Measurements from ENCODE around the gene KIF2C.
"Not testable (repeated sequence)": the region's sequence is repeated elsewhere in the genome, so short reads cannot be mapped to it uniquely, and the experiment has no call there.

The KIF2C gene

DNA sequence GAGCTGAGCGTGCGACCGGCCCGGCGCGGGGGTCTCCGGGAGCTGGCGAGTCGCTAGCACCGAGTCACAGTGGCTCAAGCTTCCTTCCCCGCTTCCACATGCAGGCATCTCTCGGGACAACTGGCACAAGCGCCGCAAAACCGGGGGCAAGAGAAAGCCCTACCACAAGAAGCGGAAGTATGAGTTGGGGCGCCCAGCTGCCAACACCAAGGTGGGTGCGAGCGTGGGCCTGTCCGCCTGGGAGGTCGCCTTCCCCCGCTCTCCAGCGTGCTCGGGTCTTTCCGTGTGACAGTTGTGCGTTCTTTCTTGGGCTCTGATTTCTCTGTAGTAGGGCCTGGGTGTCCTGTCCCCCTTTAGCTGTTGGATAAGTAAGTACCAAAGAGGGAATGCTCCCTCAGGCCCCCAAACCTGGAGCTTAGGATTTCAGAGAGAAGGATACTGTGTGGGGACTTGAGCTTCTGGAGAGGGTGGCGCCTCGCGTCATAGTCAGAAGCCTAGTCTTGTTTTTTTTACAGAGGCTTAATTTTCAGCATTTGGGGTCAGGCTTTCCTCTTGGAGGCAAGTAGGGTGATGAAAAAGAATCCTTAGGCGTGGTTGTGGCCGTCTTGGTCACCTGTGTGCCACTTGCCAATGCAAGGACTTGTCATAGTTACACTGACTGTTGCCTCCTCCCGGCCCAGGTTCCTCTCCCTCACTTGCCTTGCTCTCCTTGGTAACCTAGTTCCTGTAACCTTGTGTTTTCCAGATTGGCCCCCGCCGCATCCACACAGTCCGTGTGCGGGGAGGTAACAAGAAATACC lies 36.5 kb downstream of the KIF2C start:
- no peak for DNase-seq (ENCODE audit: low read depth)

DNA sequence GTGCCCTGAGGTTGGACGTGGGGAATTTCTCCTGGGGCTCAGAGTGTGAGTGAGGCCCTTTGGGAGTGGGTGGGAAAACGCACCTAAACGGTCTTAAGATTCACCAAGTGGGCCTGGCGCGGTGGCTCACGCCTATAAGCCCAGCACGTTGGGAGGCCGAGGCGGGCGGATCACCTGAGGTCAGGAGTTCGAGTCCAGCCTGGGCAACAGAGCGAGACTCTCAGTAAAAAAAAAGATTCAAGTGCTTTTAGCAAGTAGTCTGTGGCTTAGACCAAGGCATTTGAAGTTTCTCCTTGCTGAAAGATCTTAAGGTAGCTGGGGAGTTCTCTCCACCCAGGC lies 37.1 kb downstream of the KIF2C start:
- no peak for DNase-seq (ENCODE audit: low read depth)

DNA sequence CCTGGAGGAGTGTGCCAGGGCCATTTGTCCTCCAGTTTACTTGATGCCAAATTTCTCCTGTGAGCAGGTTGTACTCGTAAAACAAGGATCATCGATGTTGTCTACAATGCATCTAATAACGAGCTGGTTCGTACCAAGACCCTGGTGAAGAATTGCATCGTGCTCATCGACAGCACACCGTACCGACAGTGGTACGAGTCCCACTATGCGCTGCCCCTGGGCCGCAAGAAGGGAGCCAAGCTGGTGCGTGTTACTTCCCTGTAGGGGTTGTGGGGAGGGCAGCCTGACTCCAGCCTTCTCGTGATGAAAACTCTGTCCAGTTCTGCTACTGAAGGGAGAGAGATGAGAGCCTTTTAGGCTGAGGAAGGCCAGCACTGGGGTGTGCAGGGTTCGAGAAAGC lies 37.9 kb downstream of the KIF2C start:
- DNase-seq (ENCODE audit: low read depth): no peak

DNA sequence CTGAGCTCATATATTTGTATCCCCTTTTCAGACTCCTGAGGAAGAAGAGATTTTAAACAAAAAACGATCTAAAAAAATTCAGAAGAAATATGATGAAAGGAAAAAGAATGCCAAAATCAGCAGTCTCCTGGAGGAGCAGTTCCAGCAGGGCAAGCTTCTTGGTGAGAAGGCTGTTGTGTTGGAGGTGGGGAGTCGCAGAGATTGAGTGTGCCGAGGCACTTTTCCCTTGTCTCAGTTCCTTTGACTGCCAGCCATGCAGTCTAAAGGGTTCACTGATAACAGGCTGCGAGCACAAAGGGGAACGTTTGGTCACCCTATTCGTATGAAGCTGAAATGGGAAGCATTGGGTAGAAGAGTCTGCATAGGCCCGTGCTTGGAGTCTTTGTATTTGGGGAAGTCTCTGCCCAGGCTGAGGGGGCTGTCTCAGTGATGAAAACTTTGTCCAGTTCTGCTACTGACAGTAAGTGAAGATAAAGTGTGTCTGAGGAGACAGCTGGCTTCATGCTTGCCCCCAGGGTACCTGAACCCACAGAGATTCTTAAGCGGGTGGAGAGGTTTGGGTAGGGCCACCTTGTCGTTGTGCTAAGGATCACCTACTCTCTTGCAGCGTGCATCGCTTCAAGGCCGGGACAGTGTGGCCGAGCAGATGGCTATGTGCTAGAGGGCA lies 38.5 kb downstream of the KIF2C start:
- DNase-seq (ENCODE audit: low read depth): no peak

DNA sequence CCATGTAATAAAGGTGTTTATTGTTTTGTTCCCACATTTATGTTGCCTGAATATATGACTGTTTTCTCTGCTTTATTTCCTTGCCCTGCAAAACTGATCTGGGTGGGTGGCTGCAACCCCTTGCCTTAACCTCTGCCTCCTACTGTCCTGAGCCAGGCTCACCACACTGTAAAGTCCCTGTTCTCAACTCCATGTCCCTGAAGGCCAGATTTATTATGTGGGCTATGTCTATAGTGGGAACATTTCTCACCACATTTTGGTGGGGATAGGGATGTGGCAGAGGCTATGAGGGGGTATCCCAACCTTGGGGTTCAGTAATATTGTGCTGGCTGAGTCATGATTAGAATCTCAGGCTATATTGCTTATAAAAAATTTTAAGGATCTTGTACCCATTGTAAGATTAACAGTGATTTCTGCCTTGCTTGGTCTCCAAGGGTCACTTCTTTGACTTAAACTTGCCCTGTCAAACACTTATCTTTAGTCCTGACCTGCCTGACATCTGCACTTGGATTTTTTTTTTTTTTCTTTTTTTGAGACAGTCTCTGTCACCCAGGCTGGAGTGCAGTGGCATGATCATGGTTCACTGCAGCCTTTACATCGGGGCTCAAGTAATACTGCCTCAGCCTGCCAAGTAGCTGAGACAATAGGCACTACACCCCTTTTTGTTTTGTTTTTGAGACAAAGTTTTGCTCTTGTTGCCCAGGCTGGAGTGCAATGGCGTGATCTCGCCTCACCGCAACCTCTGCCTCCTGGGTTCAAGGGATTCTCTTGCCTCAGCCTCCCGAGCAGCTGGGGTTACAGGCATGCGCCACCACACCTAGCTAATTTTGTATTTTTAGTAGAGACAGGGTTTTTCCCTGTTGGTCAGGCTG lies 39.3 kb downstream of the KIF2C start:
- DNase-seq (ENCODE audit: low read depth): no peak

DNA sequence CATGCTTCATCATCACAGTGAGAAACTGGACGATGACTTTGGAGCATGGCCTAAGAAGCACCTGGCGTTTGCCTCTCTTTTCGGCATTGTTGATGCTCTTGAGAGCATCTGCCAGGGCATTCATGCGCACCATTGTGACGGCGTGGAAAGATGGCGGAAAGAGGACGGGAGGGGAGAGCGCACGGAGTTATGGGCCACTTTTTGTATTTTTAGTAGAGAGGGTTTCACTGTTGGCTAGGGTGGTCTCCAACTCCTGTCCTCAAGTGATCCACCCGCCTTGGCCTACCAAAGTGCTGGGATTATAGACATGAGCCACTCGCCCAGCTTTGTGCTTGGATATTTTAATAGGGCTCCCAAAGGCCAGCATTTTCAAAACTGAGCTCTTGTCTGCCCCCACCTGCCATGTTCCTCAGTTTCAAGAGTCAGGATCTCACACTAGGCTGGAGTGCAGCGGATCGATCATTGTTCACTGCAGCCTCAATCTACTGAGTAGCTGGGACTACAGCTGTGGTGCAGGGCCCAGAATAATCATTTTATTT lies 41.0 kb downstream of the KIF2C start:
- no peak for DNase-seq (ENCODE audit: low read depth)

DNA sequence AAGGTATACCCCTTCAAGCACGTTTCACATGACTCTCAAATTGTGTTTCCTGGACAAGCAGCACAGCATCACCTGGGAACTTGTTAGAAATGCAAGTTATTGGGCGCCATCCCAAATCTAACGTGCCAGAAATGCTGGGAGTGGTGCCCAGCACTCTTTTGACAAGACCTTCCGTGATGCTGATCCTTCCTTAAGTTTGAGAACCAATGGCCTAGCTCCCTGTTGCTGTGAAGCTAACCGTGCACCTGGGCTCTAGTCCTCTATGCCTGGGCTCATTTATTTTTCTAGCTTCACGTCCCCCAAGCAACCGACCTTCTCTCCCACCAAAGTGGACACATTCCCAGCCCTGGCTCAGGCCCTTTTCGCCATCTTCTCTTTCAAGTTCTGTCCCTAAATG lies 44.1 kb downstream of the KIF2C start:
- no peak for DNase-seq (ENCODE audit: low read depth)

DNA sequence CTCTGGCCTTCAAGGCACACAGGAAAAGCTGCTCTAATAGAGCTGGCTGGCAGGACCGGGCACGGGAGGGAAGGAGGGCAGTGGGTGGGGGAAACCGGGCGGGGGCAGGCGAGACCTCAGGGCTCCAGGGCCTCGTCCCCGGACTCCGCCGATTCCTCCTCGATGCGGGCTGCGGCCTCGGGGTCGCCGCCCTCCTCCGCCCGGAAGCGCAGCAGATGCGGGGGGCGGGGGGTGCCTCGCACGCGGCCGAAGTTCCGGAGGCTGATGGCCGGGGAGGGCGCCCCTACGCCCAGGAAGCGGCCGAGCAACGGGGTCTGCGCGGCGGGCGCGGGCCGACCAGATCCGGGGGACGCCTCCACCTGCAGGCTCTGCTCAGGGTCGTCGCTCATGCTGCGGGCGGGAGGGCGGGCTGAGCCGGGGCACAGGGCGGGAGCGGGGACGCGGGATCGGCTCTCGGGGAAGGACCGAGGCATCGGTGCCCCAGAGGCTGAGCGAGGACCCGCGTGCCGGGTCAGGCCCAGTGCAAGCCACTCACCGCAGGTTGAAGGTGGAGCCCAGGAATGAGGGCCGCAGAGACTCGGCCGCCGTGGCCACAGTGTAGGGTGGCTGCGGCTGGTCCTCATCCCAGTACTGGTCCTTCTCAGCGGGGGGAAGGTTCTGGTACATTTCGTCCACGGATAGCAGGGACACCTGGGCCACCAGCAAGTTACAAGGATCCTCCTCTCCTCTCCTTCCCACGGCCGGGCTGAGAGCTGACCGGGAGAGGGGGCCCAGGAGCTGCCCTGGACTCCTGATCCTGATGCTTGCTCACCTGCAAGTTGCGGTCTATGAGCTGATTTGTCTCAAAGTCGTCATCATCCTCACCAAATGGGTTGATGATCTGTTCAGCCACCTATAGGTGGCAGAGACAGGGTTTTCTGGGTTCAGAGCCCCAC lies 44.7 kb downstream of the KIF2C start:
- no peak for DNase-seq (ENCODE audit: low read depth)

DNA sequence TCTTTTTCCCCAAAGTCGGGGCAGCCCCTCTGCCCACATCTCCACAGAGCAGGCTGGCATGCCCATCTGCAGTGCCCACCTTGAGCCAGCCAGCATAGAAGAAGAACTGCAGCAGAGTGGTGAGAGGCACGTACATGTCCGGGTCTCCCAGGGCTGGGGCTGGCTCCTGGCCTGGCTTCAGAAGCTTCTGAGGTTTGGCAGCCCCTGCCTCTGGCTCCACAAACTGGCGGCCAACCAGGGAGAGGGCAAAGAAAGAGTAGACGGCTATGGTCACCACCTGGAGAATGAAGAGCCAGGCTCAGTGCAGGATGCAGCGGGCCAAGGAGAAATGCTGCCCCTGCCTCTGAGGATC lies 45.4 kb downstream of the KIF2C start:
- no peak for DNase-seq (ENCODE audit: low read depth)

DNA sequence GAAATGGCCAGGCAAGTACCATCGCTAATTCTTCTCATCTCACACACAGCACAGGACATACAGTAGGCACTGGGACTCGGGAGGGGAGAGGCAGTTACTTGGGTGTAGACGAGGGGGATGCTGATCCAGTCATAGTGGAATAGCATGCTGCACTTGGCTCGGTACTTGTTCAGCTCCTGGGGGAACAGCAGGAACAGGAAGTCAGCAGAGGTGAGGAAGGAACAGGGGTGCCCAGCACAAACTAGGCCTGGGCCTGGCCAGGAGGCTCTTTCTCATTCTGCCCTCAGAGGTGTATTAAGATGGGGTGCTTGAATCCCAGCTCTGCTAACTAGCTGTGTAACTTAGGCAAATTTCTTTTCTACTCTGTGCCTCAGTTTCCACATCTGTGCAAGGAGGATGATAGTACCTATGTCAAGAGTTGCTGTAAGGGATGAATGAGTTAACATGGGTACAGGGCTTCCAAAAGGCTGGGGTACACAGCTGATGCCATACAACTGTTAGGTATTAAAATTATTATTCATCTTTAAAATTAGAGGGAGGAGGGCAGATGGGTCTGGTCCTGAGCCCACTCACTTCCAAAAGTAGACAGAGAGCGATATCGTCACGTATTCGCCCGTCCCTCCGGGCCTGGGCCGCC lies 46.0 kb downstream of the KIF2C start:
- no peak for DNase-seq (ENCODE audit: low read depth)

DNA sequence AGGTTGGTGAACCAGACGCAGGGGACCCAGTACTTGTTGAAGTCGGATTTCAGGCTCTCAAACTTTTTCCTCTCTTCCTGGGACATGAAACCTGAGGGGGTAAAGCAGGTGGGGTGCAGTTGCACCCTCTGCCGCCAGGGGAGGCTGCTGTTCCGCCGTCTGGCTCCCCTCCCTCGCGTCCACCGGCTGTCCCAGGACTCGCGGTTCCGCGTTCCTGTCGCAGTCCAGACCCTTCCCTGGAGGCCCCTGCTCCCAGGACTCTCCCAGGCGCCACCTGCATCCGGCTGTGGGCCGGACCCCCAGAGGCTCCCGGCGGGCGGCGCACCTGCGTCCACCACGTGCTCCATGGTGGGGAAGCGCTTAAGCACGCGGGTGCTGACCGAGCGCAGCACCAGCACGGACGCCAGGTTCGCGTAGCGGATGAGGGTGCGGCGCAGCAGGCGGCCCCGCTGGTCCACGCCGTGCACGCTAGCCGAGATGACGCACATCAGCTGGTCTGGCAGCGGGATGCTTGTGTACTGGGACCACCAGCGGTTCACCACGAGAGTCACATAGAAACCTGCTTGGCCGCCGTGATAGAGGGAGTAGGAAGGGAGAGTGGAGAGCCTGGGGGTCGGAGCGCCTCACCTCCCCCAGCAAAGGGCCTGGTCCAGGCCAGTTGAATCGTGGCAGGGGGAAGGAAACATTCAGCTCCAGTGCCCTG lies 46.7 kb downstream of the KIF2C start:
- DNase-seq (ENCODE audit: low read depth): no peak

DNA sequence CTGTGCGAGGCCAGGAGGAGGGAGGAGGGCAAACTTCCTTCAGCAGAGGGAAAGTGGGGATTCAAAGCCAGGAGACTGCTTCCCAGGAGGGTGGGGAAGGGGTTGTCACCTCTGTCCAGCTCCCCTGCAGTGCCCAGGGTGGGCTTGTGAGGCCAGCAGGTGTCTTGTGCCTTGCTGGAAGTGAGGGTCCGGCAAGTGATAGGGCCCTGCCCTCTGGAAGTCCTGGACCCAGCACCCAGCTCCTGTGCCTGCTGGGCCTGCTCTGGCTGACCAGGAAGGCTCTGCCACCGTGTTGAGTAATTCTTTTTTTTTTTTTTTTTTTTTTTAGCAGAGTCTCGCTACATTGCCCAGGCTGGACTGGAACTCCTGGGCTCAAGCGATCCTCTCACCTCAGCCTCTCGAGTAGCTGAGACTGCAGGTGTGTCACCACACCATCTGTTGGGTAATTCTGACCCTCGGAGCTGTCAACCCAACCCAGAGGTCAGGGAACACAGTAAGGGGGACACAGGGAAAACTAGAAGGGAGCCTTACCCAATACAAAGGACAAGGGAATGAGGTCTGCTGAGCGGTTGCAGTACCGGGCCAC lies 47.3 kb downstream of the KIF2C start:
- DNase-seq (ENCODE audit: low read depth): no peak

DNA sequence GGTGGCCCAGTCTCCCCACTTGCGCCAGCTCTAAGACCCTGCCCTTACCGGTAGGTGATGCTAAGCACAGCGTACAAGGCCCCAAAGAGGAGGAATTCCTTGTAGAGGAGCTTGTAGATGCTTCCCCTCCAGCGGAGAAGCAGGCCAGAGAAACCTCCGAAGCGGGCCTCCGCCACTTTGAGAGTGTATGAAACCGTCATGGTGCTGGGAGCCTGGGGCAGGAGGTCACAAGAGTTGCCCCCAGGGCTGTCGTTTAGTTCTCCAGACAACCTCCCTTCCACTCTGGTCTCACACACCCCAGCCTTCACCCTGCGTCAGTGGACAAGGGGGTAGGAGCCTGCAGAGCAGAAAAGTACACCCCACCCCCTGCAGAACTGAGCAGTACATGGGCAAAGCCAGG lies 47.9 kb downstream of the KIF2C start:
- no peak for DNase-seq (ENCODE audit: low read depth)

DNA sequence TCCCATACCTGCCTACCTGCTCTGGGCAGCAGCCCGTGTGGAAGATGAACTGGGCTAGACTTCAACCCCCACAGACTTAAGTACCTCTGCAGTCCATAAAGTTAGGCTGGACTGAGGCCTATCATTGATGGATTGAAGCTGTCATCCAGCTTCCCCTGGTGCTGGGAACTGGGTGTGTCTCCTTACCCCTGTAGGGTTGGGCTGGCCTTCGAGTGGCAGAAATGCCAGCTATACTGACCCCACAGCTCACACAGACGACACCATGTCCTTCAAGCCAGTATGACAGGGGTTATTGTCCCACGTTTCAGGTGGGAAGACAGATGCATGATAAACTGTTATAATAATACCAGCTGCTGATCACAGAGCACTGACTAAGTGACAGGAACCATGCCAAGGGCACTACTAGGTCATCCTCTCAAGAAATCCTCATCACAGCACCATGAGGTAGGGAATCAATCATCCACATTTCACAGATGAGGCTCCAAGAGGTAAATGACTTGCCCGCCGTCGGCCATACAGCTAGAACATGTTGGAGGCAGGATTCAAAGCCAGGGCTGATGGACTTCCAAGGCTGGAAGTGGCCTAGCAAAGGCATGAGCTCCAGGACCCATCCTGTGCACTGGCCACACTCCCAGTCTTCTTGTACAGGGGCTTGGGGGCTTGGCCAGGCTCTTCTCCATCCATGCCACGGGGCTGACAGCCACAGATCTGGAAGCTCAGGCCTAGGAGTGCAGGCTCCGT lies 48.7 kb downstream of the KIF2C start, which contains the start of gene BEST4:
Gene BEST4, minus strand, starts transcription at position 51 of the 741 bp plus-strand sequence. CDS start 465 bp downstream, outside the sequence.
- no peak for DNase-seq (ENCODE audit: low read depth)

DNA sequence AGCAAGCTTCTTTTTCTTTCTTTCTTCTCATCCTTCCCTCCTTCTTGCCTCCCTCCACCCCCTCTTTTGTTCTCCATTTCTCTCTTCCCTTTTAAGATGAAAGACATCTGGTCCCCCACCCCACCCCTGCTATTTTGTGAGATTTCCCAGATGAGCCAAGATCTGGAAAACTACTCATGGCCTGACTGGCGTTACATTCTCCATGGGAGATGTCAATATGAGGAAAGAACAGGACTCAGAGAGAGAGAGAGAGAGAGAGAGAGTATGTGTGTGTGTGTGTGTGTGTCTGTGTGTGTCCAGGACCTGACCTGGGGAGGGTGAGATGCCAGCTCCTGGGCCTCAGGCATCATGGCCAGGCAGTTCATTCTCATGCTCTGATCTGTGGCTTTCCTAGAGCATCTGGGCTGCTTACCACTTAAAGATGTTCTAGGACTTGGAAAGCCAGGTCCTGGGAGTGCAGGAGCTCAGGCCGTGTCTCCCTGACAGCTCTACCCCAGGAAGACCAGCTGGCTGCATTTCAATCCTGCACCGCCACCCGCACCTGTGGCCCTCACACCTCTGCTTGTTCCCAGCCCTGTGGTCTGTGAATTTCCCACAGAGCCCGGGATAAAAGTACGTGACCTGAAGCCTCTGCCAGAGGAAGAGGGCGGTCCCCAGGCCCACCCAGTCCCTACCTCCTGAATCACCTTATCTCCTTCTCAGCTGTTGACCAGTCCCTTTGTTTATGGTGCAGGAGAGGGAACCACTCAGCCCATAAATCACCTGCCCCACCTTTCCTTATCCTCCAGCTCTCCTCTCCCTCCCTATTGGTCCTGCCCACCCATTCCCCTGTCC lies 51.5 kb downstream of the KIF2C start:
- DNase-seq (ENCODE audit: low read depth): no peak

DNA sequence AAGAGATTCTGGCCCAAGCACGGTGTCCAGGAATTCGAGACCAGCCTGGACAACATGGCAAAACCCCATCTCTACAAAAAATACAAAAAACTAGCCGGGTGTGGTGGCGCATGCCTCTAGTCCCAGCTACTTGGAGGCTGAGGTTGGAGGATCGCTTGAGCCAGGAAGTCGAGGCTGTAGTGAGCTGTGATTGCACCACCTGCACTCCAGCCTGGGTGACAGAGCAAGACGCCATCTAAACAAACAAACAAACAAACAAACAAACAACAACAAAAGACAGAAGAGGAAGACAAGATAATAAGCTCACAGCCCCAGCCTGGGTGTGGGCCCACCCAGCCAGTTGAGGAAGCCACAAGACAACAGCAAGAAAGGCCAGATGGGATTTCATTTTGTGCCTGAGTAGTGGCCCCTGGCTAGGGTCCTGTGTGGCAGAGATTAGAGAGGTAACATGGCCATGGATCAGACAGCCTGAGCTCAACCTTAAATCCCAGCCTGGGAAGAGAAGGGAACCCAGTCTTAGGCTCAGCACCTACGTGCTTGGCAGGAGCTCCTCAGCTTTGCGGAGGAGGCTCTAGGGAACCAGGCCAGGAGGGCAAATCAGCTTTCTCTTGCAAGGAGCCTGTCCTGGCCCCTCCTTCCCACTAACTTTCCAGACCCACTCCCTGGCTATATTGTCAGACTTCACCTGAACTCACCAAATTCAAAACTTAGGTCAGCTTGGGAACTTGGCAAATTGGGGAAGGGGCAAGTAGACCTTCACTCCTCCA lies 53.3 kb downstream of the KIF2C start:
- DNase-seq (ENCODE audit: low read depth): no peak

DNA sequence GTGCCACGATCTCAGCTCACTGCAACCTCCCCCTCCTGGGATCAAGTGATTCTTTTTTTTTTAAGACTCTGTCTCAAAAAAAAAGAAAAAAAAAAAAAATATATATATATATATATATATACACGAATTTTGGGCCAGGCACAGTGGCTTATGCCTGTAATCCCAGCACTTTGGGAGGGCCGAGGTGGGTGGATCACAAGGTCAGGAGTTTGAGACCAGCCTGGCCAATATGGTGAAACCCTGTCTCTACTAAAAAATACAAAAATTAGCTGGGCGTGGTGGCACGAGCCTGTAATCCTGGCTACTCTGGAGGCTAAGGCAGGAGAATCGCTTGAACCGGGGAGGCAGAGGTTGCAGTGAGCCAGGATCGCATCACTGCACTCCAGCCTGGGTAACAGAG lies 58.2 kb downstream of the KIF2C start:
- DNase-seq (ENCODE audit: low read depth): not testable (repeated sequence)
